Muscle of leg (tissue), 11 donors: ENCODE measurements around the gene KCND2. TPM values are rescaled to one million over a fixed set of nuclear protein-coding genes. Genes with fewer than 3 reads are reported as not detected.
A peak's percentile ranks its signal among the peaks of the same experiment; 100 is the strongest.

Experiments
- DNase-seq: peaks from one replicate; pipeline ENCODE4 v3.0.0; 2013
- H3K27ac ChIP-seq: one replicate; pipeline ENCODE4 v1.5.1; 2013; ENCODE audit warnings: mild to moderate bottlenecking, low read length, control low read depth
- H3K27me3 ChIP-seq: one replicate; pipeline ENCODE4 v1.6.1; 2013; ENCODE audit warnings: low read length; ENCODE audit not compliant: control insufficient read depth, insufficient read depth
- H3K36me3 ChIP-seq: one replicate; pipeline ENCODE4 v1.6.1; 2013; ENCODE audit warnings: low read length; ENCODE audit not compliant: control insufficient read depth, insufficient read depth
- H3K4me1 ChIP-seq: one replicate; pipeline ENCODE4 v1.6.1; 2013; ENCODE audit warnings: low read length; ENCODE audit not compliant: control insufficient read depth, insufficient read depth
- H3K4me3 ChIP-seq: one replicate; pipeline ENCODE4 v1.5.1; 2013; ENCODE audit warnings: low read length, control low read depth
- H3K9me3 ChIP-seq: replicated peaks from 2 replicates; pipeline ENCODE4 v1.6.1; 2013; ENCODE audit warnings: low read depth, low read length; ENCODE audit not compliant: control insufficient read depth
- WGBS: methylation state at CpG from one replicate; pipeline ENCODE4 v1.1.5; 2013; ENCODE audit warnings: missing lambda C conversion rate; ENCODE audit not compliant: insufficient coverage; 5-methylcytosine and 5-hydroxymethylcytosine counted together
- polyA plus RNA-seq, 8 donors: library from polyadenylated mRNA; unstranded; fragments of 120-200 nt; gene quantifications; one replicate each; pipeline versions ENCODE4 v1.2.1 to v1.2.3, GENCODE V29; 2013; ENCODE audit warnings: inconsistent platforms in 1 of 8, low replicate concordance in 1 of 8; ENCODE audit not compliant: insufficient read length in 8 of 8, insufficient read depth in 1 of 8
- total RNA-seq: library from RNA; stranded (reverse); fragments of 120-200 nt; gene quantifications from one replicate; pipeline ENCODE4 v1.2.4, GENCODE V29; 2013

Gene KCND2
- total and polyA plus RNA-seq, 9 donors: 0.50 to 1.3 (median 0.88) TPM

GRCh38 chr7:120304674-120305073 lies 31.7 kb downstream of the KCND2 start:
- WGBS: 90% methylated on average over 2 of the region's 6 CpGs
- H3K4me1 ChIP-seq: no peaks in the 10 kb centered on the region
- no peak overlapping the region for H3K4me3 ChIP-seq

DNA sequence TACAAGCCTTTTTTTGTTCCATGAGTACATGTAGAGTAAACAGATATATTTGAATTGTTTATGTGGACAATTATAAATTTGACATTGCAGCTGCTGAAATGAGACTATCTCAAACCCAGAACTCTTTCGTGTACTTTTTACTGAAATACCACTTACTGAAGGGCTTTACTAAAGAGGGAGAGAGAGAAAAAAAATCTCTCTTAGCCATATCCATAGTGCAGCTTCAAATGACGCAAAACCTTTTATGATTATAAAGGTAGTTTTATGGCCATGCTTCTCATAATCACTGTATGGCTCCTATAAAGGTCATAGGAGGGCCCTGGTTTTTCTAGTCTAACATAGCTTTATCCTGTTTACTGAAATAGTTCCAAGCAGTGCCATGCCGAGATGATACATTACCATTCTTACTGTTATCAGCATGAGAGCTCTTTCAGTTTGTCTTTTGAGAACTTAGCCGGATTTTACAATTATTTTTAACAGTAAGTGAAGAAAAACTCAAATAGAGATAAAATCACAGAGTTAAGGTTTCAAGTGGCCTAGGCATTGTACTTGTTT lies 35.1 kb downstream of the KCND2 start:
- no peaks in the 10 kb centered on the region for H3K4me1 ChIP-seq
- H3K36me3 ChIP-seq: no peaks in the 10 kb centered on the region
- no peak overlapping the region for H3K4me3 ChIP-seq
- H3K27me3 ChIP-seq: no peaks in the 10 kb centered on the region
- no peak overlapping the region for H3K27ac ChIP-seq
- no peaks in the 10 kb centered on the region for H3K9me3 ChIP-seq
- DNase-seq: no peak
- WGBS: no CpG with 5 or more reads among the region's 4 CpGs

More at GRCh38 chr7:120304674-120305073, 31.7 kb downstream of the KCND2 start:
- no peak for DNase-seq
- no peak overlapping the region for H3K27ac ChIP-seq
- no peaks in the 10 kb centered on the region for H3K27me3 ChIP-seq
- H3K9me3 ChIP-seq: no peaks in the 10 kb centered on the region
- H3K36me3 ChIP-seq: no peaks in the 10 kb centered on the region

GRCh38 chr7:120311028-120311788 lies 38.2 kb downstream of the KCND2 start:
- Histone ChIP-seq H3K4me1 (no peaks in the 10 kb centered on the region), H3K27ac (no peak overlapping the region), H3K9me3 (no peaks in the 10 kb centered on the region), H3K27me3 (no peaks in the 10 kb centered on the region), H3K36me3 (no peaks in the 10 kb centered on the region), H3K4me3 (no peak overlapping the region)
- DNase-seq: no peak
- no CpG with 5 or more reads among the region's 2 CpGs for WGBS

GRCh38 chr7:120320218-120320961 lies 47.4 kb downstream of the KCND2 start:
- WGBS: 83% methylated on average over 1 of the region's 3 CpGs
- no peaks in the 10 kb centered on the region for H3K36me3 ChIP-seq
- H3K27me3 ChIP-seq: no peaks in the 10 kb centered on the region
- H3K4me3 ChIP-seq: no peak overlapping the region
- no peak overlapping the region for H3K27ac ChIP-seq
- DNase-seq: no peak
- H3K4me1 ChIP-seq: no peaks in the 10 kb centered on the region
- no peaks in the 10 kb centered on the region for H3K9me3 ChIP-seq

DNA sequence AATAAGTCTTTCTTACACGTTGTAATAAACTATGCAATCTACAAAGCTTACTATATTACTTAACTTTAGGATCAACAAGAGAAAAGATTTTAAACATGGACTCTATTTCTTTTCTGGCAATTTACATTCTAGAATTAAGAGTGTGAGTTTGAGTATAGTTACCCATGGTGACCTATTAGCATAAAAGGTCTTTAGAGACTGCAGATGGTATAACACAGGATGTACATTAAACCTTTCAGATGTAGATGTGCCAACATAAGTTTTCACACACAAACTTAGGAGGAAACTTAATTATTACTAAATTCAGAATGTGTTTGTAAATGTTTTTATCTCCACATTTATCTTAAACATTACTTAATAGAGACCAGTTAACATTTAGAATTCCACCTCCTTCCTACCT lies 54.1 kb downstream of the KCND2 start:
- H3K4me1 ChIP-seq: no peaks in the 10 kb centered on the region
- H3K27me3 ChIP-seq: no peaks in the 10 kb centered on the region
- no peak overlapping the region for H3K27ac ChIP-seq
- WGBS: no CpG with 5 or more reads among the region's 1 CpG
- no peaks in the 10 kb centered on the region for H3K9me3 ChIP-seq
- no peak for DNase-seq
- no peak overlapping the region for H3K4me3 ChIP-seq
- H3K36me3 ChIP-seq: no peaks in the 10 kb centered on the region

DNA sequence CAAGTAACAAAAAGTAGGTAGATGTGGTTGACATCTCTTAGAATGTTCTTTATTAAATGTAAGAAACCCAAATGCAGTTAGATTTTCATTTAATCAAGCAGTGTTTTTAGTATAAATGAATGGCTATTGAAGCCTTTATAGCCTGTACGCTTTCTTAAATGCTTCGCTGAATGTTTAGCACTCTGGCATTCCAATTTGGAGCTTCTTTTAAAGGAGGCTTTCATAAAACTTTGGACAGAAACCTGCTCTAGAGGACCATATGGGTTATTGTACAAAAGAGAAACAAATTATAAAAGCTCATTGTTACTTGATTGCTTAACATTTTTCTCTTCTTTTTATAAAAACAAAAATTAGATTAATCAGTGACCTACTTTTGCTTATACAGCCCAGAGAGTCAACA lies 59.5 kb downstream of the KCND2 start:
- no CpG with 5 or more reads among the region's 2 CpGs for WGBS
- Histone ChIP-seq H3K36me3 (no peaks in the 10 kb centered on the region), H3K27ac (no peak overlapping the region), H3K4me3 (no peak overlapping the region), H3K9me3 (no peaks in the 10 kb centered on the region), H3K4me1 (no peaks in the 10 kb centered on the region), H3K27me3 (no peaks in the 10 kb centered on the region)
- DNase-seq: peak; percentile 11

DNA sequence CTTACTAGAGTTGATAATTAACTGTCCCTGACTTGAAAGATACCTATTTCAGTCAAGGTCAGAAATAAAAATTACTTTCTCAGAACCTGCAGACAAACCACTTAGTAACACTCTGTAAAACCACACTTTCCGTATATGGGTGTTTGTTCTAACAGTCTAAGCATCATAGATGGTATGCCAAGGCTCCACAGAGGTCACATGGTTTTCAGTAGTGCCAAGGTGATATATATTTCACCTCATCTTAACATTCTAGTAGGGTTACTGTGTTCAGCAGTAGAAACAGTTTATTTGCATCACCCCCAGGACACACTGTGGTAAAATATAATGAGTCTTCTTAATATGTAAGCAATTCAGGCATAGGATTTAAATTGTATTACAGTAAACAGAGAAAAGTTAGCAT lies 61.5 kb downstream of the KCND2 start:
- WGBS: no CpG with 5 or more reads among the region's 1 CpG
- Histone ChIP-seq H3K36me3 (no peaks in the 10 kb centered on the region), H3K27ac (no peak overlapping the region), H3K4me1 (no peaks in the 10 kb centered on the region), H3K9me3 (no peaks in the 10 kb centered on the region), H3K4me3 (no peak overlapping the region), H3K27me3 (no peaks in the 10 kb centered on the region)
- no peak for DNase-seq

DNA sequence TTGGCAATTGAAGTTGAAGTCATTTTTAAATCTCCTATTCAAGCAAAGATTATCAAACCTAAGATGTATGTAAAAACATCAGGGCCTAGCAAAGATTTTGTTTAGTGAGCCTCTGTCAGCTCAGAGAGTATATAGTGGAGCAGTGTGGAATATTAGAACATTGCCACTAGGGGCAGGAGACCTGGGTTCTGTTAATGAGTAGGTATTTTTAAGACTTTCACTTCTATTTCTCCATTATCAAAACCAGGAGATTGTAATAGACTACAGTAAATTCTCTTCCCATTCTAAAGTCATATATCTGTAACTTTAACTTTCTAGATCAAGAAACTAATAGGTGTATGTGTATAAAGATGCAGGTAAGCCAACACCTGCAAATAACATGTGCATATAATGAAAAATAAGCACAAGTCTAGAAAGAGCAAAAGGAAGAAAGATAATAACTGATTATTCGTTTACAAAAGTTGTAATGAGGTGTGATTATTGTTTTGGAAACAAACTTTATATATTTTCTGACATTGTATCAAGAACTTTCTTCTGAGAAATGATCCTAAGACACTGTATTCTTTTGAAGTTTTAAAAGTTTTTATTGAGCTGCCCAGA lies 64.4 kb downstream of the KCND2 start:
- Histone ChIP-seq H3K4me3 (no peak overlapping the region), H3K4me1 (no peaks in the 10 kb centered on the region), H3K27me3 (no peaks in the 10 kb centered on the region), H3K36me3 (no peaks in the 10 kb centered on the region), H3K27ac (no peak overlapping the region), H3K9me3 (no peaks in the 10 kb centered on the region)
- DNase-seq: no peak
- WGBS: no CpG with 5 or more reads among the region's 1 CpG

GRCh38 chr7:120344276-120344675 lies 71.3 kb downstream of the KCND2 start:
- no peak for DNase-seq
- WGBS: no CpG with 5 or more reads among the region's 5 CpGs
- H3K27ac ChIP-seq: no peak overlapping the region

DNA sequence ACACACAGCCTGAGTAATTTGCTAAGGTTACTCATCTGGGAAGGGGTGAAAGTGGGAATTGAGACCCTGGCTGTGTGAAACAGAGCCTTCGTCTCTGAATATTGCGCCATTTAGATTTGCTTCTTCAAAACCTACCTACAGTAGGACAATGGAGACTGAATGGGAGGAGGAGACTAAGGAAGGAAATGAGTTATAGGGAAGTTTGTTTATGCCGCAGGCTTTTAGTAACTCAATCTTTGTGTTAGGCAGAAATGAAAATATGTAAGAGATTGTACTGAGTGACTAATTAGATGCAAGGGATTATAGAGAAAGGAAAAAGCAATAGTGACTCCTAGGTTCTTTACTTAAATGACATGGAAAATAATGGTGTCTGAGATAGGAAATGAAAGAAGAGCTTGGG lies 80.2 kb downstream of the KCND2 start:
- no peak overlapping the region for H3K4me3 ChIP-seq
- H3K4me1 ChIP-seq: no peaks in the 10 kb centered on the region
- H3K9me3 ChIP-seq: no peaks in the 10 kb centered on the region
- WGBS: 88% methylated on average over 1 of the region's 3 CpGs
- no peak overlapping the region for H3K27ac ChIP-seq
- H3K36me3 ChIP-seq: no peaks in the 10 kb centered on the region
- H3K27me3 ChIP-seq: no peaks in the 10 kb centered on the region
- no peak for DNase-seq

More at GRCh38 chr7:120344276-120344675, 71.3 kb downstream of the KCND2 start:
- Histone ChIP-seq H3K4me3 (no peak overlapping the region), H3K4me1 (no peaks in the 10 kb centered on the region), H3K9me3 (no peaks in the 10 kb centered on the region), H3K27me3 (no peaks in the 10 kb centered on the region), H3K36me3 (no peaks in the 10 kb centered on the region)
